Adrenal gland (tissue), 12 donors: ENCODE data around the gene TM6SF1. TPM values are rescaled to one million over a fixed set of nuclear protein-coding genes. Genes with fewer than 3 reads are reported as not detected.
"Not testable (repeated sequence)": the region's sequence is repeated elsewhere in the genome, so short reads cannot be mapped to it uniquely, and the experiment has no call there.

Source experiments
- DNase-seq, 7 donors: peaks; one replicate each; pipeline ENCODE4 v3.0.0-alpha.2; 2019 to 2020
- H3K27ac ChIP-seq, 5 donors: fragments of 200-600 bp; sonication (generic) in 4 of 5; 1 replicate in 3 of 5; 2 replicates in 2 of 5; pipeline versions ENCODE4 v1.5.1 to v1.8.0; 2016 to 2020; ENCODE audit warnings: mild to moderate bottlenecking in 1 of 5
- H3K27me3 ChIP-seq: fragments of 200-600 bp; 2 replicates; pipeline ENCODE4 v1.8.0; 2021
- H3K36me3 ChIP-seq, 2 donors: fragments of 200-600 bp; replicated peaks in 1 of 2; 1 replicate in 1 of 2; 2 replicates in 1 of 2; pipeline versions ENCODE4 v1.5.1 to v1.8.0; 2018 to 2022
- H3K4me1 ChIP-seq, 2 donors: fragments of 200-600 bp; replicated peaks in 1 of 2; 1 replicate in 1 of 2; 2 replicates in 1 of 2; pipeline versions ENCODE4 v1.5.1 to v1.8.0; 2018 to 2021
- H3K4me3 ChIP-seq, 4 donors: fragments of 200-600 bp; sonication (generic) in 3 of 4; one replicate each; pipeline ENCODE4 v1.5.1; 2016 to 2018
- H3K9me3 ChIP-seq, 3 donors: fragments of 200-600 bp; sonication (generic) in 1 of 3; replicated peaks in 1 of 3; 1 replicate in 2 of 3; 2 replicates in 1 of 3; pipeline versions ENCODE4 v1.5.1 to v1.8.0; 2016 to 2021
- CTCF ChIP-seq, 6 experiments: fragments of 450-650 bp in 4 of 6; fragments of 200-600 bp in 2 of 6; sonication (generic) in 1 of 6; IDR thresholded peaks; 1 replicate in 5 of 6; 2 replicates in 1 of 6; pipeline versions ENCODE4 v1.5.1 to v1.8.0; 2016 to 2021; ENCODE audit warnings: antibody characterized with exemption in 6 of 6, mild to moderate bottlenecking in 2 of 6, moderate library complexity in 1 of 6
- POLR2A ChIP-seq, 2 donors: fragments of 450-650 bp; IDR thresholded peaks; one replicate each; pipeline ENCODE4 v1.6.1; 2017; ENCODE audit warnings: antibody characterized with exemption in 2 of 2, mild to moderate bottlenecking in 2 of 2, moderate library complexity in 1 of 2
- WGBS, 4 donors: extraction: QIAGEN DNeasy Blood & Tissue Kit in 2 of 4; methylation state at CpG; one replicate each; pipeline versions ENCODE4 v1.1.5 to v1.1.7; 2013 to 2017; 5-methylcytosine and 5-hydroxymethylcytosine counted together
- intact Hi-C, 2 donors: fragments of 100-400 bp; cut with DNase I; formaldehyde crosslinking; loops; one replicate each; pipeline versions ENCODE4 v1.14.1 to v1.15.0; 2022 to 2023
- polyA plus RNA-seq, 3 donors: library from polyadenylated mRNA; stranded (reverse); fragments of 200-250 nt in 2 of 3; fragments of 350-450 nt in 1 of 3; fragmentation: Illumina TruSeq in 1 of 3; extraction: RNeasy Lipid Tissue Mini Kit (QIAGEN cat#74804) in 1 of 3; gene quantifications; one replicate each; pipeline ENCODE4 v1.2.3, GENCODE V29; 2013 to 2014
- total RNA-seq, 9 donors: library from RNA; depleted of rRNA in 4 of 9; stranded (reverse); fragments of >200 nt in 4 of 9; fragments of 120-200 nt in 1 of 9; fragmentation: NEBNext Ultra II Directional in 1 of 9; extraction: Animal tissue kit (Norgen Biotek cat#: 25700) in 1 of 9; gene quantifications; one replicate each; pipeline versions ENCODE4 v1.1.0 to v1.2.4, GENCODE V29; 2013 to 2023
- donor health status: healthy with polysubstance abuse.
- donor health status: Bipolar disorder and iron deficiency.
- donor health status: DM: yes; HTN: yes; CAD: no.
- donor health status: DM: no; HTN: no; CAD: no.
- donor health status: DM: no; HTN: no; CAD: no.
- donor health status: DM: yes; HTN: yes; CAD: no.

Gene TM6SF1
- total and polyA plus RNA-seq, 12 donors: 0.67 to 9.5 (median 4.3) TPM

- Histone ChIP-seq H3K27ac (no peak overlapping the region), H3K4me3 (no peak overlapping the region), H3K27me3 (no peaks in the 10 kb centered on the region), H3K4me1 (no peaks in the 10 kb centered on the region), H3K36me3 (no peaks in the 10 kb centered on the region), H3K9me3 (peaks cover 0 to 8% (median 0%) of the 10 kb centered on the region in 3 donors)
- DNase-seq: no peak
- WGBS, 4 donors: 86 to 93% (median 92%) methylated on average over 4 of the region's 4 CpGs
- intact Hi-C loops: no loop called here
- no peak for TF ChIP-seq POLR2A (IDR thresholded peaks at IDR 0.05)
- TF ChIP-seq CTCF (IDR thresholded peaks at IDR 0.05): no peak
Measured at GRCh38 chr15:83164771-83165404, 57.4 kb downstream of the TM6SF1 start.

GRCh38 chr15:83166218-83166617 is 58.8 kb downstream of the TM6SF1 start:
- DNase-seq: no peak
- intact Hi-C loops: no loop called here
- no peak for TF ChIP-seq CTCF (IDR thresholded peaks at IDR 0.05)
- TF ChIP-seq POLR2A (IDR thresholded peaks at IDR 0.05): no peak
- Histone ChIP-seq H3K4me3 (no peak overlapping the region), H3K27ac (no peak overlapping the region), H3K36me3 (no peaks in the 10 kb centered on the region), H3K4me1 (no peaks in the 10 kb centered on the region), H3K27me3 (no peaks in the 10 kb centered on the region), H3K9me3 (peaks cover 0 to 8% (median 0%) of the 10 kb centered on the region in 3 donors)
- 87 to 99% (median 93%) methylated on average over 3 of the region's 3 CpGs for WGBS, 4 donors

GRCh38 chr15:83166830-83167229 is 59.4 kb downstream of the TM6SF1 start:
- WGBS, 4 donors: 97 to 100% (median 97%) methylated on average over 2 of the region's 2 CpGs
- Histone ChIP-seq H3K4me1 (no peaks in the 10 kb centered on the region), H3K4me3 (no peak overlapping the region), H3K36me3 (no peaks in the 10 kb centered on the region), H3K27me3 (no peaks in the 10 kb centered on the region), H3K9me3 (peaks cover 0 to 8% (median 0%) of the 10 kb centered on the region in 3 donors), H3K27ac (no peak overlapping the region)
- DNase-seq: no peak
- intact Hi-C loops: no loop called here
- TF ChIP-seq POLR2A (IDR thresholded peaks at IDR 0.05) (no peak), CTCF (IDR thresholded peaks at IDR 0.05) (no peak)

GRCh38 chr15:83169576-83169975 is 62.1 kb downstream of the TM6SF1 start:
- H3K27me3 ChIP-seq, H3K4me1 ChIP-seq, DNase-seq, H3K36me3 ChIP-seq, H3K4me3 ChIP-seq, intact Hi-C loops, H3K9me3 ChIP-seq, H3K27ac ChIP-seq: not testable (repeated sequence)
- WGBS, 4 donors: 90 to 97% (median 94%) methylated on average over 5 of the region's 5 CpGs
